AG10803 (cell line): ENCODE results near the gene PLXNA4.
A peak's percentile ranks its signal among the peaks of the same experiment; 100 is the strongest.

ENCODE experiments used
- DNase-seq: peaks from one replicate; pipeline ENCODE4 v3.0.0; 2010; ENCODE audit warnings: low read depth
- H3K4me3 ChIP-seq: 2 replicates; pipeline ENCODE4 v1.5.1; 2011; ENCODE audit warnings: mild to moderate bottlenecking, low read length, control low read depth
- TF ChIP-seq, protein P1 (sequence below): conservative IDR thresholded peaks from 2 replicates; pipeline ENCODE4 v1.5.1; 2011; ENCODE audit warnings: mild to moderate bottlenecking, low read length, control low read depth, inconsistent platforms

The PLXNA4 gene

DNA sequence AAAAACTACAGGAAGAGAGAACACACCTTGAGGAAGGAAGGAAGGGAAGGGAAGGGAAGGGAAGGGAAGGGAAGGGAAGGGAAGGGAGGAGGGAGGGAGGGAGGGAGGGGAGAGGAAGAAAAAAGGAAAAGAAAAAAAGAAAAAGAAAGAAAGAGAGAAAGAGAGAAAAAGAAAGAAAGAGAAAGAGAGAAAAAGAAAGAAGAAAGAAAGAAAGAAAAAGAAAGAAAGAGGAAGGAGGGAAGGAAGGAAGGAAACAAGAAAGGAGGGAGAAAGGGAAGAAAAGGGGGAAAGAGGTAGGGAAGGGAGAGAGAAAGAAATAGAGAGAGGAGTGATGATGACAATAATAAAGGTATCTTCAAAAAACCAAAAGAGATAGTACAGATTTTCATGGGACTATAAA lies 12.3 kb upstream of the PLXNA4 start:
- no peak overlapping the region for H3K4me3 ChIP-seq
- TF ChIP-seq, protein P1, sequence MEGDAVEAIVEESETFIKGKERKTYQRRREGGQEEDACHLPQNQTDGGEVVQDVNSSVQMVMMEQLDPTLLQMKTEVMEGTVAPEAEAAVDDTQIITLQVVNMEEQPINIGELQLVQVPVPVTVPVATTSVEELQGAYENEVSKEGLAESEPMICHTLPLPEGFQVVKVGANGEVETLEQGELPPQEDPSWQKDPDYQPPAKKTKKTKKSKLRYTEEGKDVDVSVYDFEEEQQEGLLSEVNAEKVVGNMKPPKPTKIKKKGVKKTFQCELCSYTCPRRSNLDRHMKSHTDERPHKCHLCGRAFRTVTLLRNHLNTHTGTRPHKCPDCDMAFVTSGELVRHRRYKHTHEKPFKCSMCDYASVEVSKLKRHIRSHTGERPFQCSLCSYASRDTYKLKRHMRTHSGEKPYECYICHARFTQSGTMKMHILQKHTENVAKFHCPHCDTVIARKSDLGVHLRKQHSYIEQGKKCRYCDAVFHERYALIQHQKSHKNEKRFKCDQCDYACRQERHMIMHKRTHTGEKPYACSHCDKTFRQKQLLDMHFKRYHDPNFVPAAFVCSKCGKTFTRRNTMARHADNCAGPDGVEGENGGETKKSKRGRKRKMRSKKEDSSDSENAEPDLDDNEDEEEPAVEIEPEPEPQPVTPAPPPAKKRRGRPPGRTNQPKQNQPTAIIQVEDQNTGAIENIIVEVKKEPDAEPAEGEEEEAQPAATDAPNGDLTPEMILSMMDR, result no peak
- DNase-seq, result no peak

DNA sequence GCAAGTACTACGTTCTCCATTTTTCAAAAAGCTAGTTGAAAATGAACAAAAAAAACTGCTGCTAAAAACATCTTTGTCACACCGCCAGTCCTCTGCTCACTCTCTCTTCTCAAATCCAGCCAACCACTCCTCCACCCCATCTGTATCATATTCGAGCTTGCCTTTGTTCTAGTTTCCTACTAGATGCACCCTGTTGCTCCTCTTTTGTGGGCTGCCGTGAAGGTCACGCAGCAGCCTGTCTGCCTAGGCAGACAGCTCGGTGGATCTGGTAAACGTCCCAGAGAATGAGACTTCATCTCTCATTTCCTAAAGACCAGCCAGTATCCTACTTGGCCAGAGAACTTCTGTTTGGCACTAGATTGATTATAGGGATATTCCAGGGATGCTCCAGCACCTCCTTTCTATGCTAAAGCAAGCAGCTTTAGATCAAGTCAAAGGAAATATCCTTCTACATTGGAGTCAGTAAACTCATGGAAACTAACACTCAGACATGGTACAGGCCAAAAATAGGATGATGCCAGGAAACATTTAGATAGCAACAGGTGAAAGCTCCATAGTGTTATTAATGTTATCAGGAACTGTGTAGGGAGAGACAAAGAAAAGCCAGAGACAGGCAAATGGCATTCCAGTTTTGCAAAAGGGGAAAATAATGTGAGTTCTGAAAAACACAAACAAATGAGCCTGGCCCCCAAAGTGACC lies 8.7 kb upstream of the PLXNA4 start:
- H3K4me3 ChIP-seq, result no peak overlapping the region
- no peak for DNase-seq
- TF ChIP-seq, protein P1, result no peak

DNA sequence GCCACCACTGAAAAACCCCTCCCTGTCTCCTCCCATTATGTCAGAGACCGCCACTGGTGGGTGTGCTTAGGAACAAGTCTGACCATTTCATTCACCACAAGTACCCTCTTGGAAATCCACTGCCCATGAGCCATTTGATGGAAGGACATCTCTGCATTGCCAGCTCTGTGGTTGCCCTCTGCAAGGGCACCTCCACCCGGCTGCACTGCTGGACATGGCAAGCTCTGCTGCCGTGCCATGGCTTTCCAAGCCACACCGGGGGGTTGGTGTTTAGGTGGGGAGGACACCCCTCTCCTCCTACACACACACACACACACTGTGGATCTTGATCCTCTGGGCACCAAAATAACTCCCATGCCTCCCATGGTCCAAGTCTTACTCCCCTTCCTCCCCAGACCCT lies 5.2 kb upstream of the PLXNA4 start:
- DNase-seq, result no peak
- H3K4me3 ChIP-seq, result no peak overlapping the region
- TF ChIP-seq, protein P1, result no peak

DNA sequence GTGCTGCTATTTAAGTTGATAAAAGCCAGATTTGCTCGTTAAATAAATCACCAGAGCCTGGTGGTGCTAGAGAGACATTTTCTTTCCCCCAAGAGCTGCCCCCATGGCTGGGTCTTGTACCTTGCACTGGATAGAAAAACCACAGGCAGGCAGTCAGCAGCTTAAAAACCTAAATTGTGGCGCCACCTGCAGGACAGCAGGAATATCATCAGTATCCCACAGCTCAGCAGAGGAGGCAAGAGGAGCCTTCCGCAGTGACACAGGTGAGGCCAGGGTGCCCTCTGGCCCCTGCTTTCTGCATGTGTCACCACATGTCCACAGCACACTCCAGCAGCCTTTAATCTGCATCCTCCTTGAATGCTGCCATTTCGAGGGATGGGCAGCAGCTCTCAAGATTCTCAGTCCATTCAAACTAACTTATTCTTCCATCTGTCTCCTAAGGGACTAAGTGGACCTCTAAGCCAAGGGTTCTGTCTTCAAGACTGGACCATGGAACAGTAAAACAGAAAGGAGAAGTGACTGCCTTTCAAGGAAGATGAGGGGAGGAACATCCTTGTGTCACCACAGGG lies 4.5 kb upstream of the PLXNA4 start:
- no peak overlapping the region for H3K4me3 ChIP-seq
- TF ChIP-seq, protein P1, result peak; percentile 78
- DNase-seq, result peak; percentile 79

DNA sequence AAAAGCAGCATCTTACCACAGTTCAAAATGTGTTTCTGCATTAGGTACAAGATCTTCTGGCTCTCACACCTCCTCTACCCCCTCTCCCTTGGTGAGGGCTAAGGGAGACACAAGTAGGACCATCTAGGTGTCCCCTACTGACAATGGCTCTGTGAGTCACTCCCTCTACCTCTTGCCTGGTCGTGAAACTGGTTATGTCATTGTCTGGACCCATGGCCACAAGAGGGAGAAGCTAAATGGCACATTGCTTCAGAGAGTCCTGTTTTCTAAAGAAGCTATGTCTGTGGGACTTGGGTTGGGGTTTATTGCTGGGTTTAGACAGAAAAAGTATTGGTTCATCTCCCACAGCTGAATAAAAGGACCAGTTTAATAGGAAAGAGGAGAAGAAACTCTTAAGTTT lies 4.0 kb upstream of the PLXNA4 start:
- H3K4me3 ChIP-seq, result no peak overlapping the region
- DNase-seq, result no peak
- TF ChIP-seq, protein P1, result peak; percentile 27

DNA sequence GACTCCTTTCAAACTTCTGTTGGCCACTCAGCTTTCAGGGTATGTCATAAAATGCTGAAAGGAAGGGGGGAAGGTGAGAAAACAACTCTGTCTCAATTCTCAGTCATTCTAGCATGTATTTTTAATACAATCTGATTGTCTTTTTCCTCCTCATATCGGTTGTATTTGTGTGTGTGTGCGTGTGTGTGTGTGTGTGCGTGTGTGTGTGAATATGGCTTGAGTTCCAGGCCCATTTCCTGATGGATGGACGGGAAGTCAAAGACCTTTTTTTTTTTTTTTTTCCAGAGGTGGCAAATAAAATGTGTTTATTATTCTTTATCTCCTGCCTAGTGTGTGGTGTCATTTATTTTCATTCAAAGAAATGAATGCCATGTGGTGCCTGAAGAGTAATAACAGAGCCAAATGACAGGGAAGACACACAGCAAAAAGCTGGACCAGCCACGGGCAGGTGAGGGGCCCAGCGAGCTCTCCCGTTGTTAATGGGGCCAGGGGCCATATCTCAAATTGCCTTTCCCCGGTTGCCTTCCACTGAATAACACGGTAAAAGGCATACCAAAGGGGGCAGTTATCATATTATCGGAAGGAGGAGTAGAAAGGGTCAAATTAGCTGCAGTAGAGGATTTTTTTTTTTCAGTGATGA lies 3.1 kb upstream of the PLXNA4 start:
- TF ChIP-seq, protein P1, result no peak
- no peak overlapping the region for H3K4me3 ChIP-seq
- no peak for DNase-seq

DNA sequence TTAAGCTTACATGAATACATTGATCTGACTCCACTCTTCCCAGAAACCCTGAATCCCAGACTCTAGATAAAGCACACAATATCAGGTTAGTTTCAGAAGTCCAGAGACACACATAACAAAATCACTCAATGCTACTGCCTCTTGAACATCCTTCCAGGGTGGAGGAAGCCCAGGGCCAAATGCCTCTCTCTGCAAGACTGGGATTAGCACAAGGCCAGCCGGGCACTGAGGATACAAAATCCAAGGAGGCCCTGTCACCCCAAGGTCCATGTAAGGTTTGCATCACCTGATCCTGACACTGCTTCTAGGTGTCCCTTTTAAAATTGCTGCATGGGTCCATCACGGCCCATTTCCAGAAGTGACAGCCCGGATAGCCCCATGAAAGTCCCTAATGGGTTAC lies 2.6 kb upstream of the PLXNA4 start:
- H3K4me3 ChIP-seq, result no peak overlapping the region
- DNase-seq, result no peak

More for the DNA sequence above, 2.6 kb upstream of the PLXNA4 start:
- TF ChIP-seq, protein P1, result no peak
